Heart left ventricle (tissue), 13 donors: ENCODE measurements around the gene UCMA.

Experiments used
- POLR2A ChIP-seq, 2 donors: fragments of 450-650 bp; IDR thresholded peaks; one replicate each; pipeline ENCODE4 v1.6.1; 2017; ENCODE audit warnings: antibody characterized with exemption in 2 of 2, mild to moderate bottlenecking in 2 of 2, moderate library complexity in 2 of 2
- TF ChIP-seq, protein P1 (sequence below), 12 donors: fragments of 200-600 bp; sonication (generic) in 4 of 12; IDR thresholded peaks; one replicate each; pipeline versions ENCODE4 v1.5.0 to v1.8.0; 2018 to 2022; ENCODE audit warnings: antibody characterized with exemption in 12 of 12, mild to moderate bottlenecking in 5 of 12
- donor health status: ischemic (EF 13 %, LVEDD 7.1; RV severe dilation, severe dysfunction).
- donor health status: DM: no; HTN: yes; CAD: no.
- donor health status: DM: no; HTN: no; CAD: no.
- donor health status: ischemic (EF 25% LVEDD 6.9; RV normal size, moderate dysfunction).
- donor health status: ischemic (EF 25% LVEDD 5.7; RV mildly dilated, moderate dysfunction).
- donor health status: ischemic (EF 35%, LVEDD 5.7; RV mildly dilated, moderate dysfunction).
- donor health status: nonischemic (EF 11% LVEDD 7.7; RV severe dilation, severe dysfunction).
- donor health status: DM: yes; HTN: yes; CAD: no.
- donor health status: PGD.
- donor health status: ischemic (EF 29% LVEDD 5.4; RV normal size, mild dysfunction).
- donor health status: nonischemic (EF 23%, LVEDD 6.1; RV moderate dilation, normal function).

DNA sequence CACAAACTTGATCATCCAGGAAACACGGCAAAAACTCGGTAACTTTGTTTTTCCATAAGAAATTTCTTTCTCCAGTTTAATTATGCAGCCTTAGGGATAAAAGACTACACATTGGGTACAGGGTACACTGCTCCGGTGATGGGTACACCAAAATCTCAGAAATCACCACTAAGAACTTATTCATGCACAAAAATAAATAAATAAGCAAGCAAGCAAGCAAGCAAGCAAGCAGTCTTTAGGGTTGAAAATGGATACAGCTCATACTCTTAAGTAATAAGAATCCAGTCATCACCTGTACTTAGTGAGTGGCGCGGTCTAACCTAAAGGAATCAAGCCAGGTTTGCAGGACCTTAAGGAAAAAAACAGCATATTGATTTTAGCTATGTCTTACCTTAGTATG, 42.8 kb downstream of the UCMA start:
- TF ChIP-seq, protein P1, sequence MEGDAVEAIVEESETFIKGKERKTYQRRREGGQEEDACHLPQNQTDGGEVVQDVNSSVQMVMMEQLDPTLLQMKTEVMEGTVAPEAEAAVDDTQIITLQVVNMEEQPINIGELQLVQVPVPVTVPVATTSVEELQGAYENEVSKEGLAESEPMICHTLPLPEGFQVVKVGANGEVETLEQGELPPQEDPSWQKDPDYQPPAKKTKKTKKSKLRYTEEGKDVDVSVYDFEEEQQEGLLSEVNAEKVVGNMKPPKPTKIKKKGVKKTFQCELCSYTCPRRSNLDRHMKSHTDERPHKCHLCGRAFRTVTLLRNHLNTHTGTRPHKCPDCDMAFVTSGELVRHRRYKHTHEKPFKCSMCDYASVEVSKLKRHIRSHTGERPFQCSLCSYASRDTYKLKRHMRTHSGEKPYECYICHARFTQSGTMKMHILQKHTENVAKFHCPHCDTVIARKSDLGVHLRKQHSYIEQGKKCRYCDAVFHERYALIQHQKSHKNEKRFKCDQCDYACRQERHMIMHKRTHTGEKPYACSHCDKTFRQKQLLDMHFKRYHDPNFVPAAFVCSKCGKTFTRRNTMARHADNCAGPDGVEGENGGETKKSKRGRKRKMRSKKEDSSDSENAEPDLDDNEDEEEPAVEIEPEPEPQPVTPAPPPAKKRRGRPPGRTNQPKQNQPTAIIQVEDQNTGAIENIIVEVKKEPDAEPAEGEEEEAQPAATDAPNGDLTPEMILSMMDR (IDR thresholded peaks at IDR 0.05) = no peak
- TF ChIP-seq POLR2A (IDR thresholded peaks at IDR 0.05) = no peak
